ENCODE measurements around the gene MT4.

MT4 gene

GRCh38 chr16:56520251-56520577 is 44.7 kb upstream of the MT4 start:
- Histone ChIP-seq H3K4me1 (no peaks in the 10 kb centered on the region; the same call in 1 of the 2 replicates), H3K27me3 (no peaks in the 10 kb centered on the region), H3K9me3 (no peaks in the 10 kb centered on the region), H3K4me3 (ENCODE audit: low read depth, low read length) (peak overlapping the region; percentile 90), H3K36me3 (no peaks in the 10 kb centered on the region)
- no peak for DNase-seq
- no peak for TF ChIP-seq CTCF (IDR thresholded peaks at IDR 0.05; ENCODE audit: low read depth, low read length)

GRCh38 chr16:56525236-56525635 is 39.6 kb upstream of the MT4 start:
- no peak for DNase-seq
- Histone ChIP-seq H3K4me3 (ENCODE audit: low read depth, low read length) (no peak overlapping the region), H3K27me3 (no peaks in the 10 kb centered on the region; the same call in 1 of the 2 replicates), H3K36me3 (no peaks in the 10 kb centered on the region), H3K9me3 (no peaks in the 10 kb centered on the region), H3K4me1 (no peaks in the 10 kb centered on the region)
- TF ChIP-seq CTCF (IDR thresholded peaks at IDR 0.05; ENCODE audit: low read depth, low read length): no peak

GRCh38 chr16:56530872-56531271 is 34.0 kb upstream of the MT4 start:
- H3K4me3 ChIP-seq (ENCODE audit: low read depth, low read length): no peak overlapping the region
- no peaks in the 10 kb centered on the region for H3K4me1 ChIP-seq
- no peaks in the 10 kb centered on the region for H3K9me3 ChIP-seq
- no peak for TF ChIP-seq CTCF (IDR thresholded peaks at IDR 0.05; ENCODE audit: low read depth, low read length)
- peaks cover 22% of the 10 kb centered on the region for H3K27me3 ChIP-seq
- no peak for DNase-seq
- no peaks in the 10 kb centered on the region for H3K36me3 ChIP-seq

- Histone ChIP-seq H3K27me3 (peaks cover 31% of the 10 kb centered on the region), H3K9me3 (no peaks in the 10 kb centered on the region), H3K36me3 (no peaks in the 10 kb centered on the region), H3K4me3 (ENCODE audit: low read depth, low read length) (no peak overlapping the region), H3K4me1 (no peaks in the 10 kb centered on the region)
- peak; percentile 29 for TF ChIP-seq CTCF (IDR thresholded peaks at IDR 0.05; ENCODE audit: low read depth, low read length)
- DNase-seq: no peak
Observed at GRCh38 chr16:56532714-56533113, 32.2 kb upstream of the MT4 start.

GRCh38 chr16:56534847-56535383 is 30.0 kb upstream of the MT4 start:
- Histone ChIP-seq H3K27me3 (peaks cover 33% of the 10 kb centered on the region), H3K9me3 (no peaks in the 10 kb centered on the region), H3K36me3 (no peaks in the 10 kb centered on the region), H3K4me1 (no peaks in the 10 kb centered on the region), H3K4me3 (ENCODE audit: low read depth, low read length) (no peak overlapping the region)
- no peak for DNase-seq
- TF ChIP-seq CTCF (IDR thresholded peaks at IDR 0.05; ENCODE audit: low read depth, low read length): no peak

- H3K9me3 ChIP-seq: no peaks in the 10 kb centered on the region; the same call in 1 of the 2 replicates
- no peaks in the 10 kb centered on the region for H3K36me3 ChIP-seq
- H3K4me3 ChIP-seq (ENCODE audit: low read depth, low read length): no peak overlapping the region
- no peak for DNase-seq
- no peak for TF ChIP-seq CTCF (IDR thresholded peaks at IDR 0.05; ENCODE audit: low read depth, low read length)
- H3K27me3 ChIP-seq: peaks cover 28% of the 10 kb centered on the region
- H3K4me1 ChIP-seq: no peaks in the 10 kb centered on the region
Observed at GRCh38 chr16:56538331-56538730, 26.5 kb upstream of the MT4 start.

All from BE2C (cell line).